HG03045 (cell line): ENCODE measurements around the gene ELMOD1.

Source experiments
- ATAC-seq: cut with Tn5 transposase; IDR thresholded peaks from one replicate; pipeline ENCODE4 v1.9.1; 2021; ENCODE audit warnings: mild to moderate bottlenecking, moderate library complexity; ENCODE audit not compliant: unreplicated experiment

Gene ELMOD1

GRCh38 chr11:107631931-107632330, 41.0 kb downstream of the ELMOD1 start:
- no peak for ATAC-seq

DNA sequence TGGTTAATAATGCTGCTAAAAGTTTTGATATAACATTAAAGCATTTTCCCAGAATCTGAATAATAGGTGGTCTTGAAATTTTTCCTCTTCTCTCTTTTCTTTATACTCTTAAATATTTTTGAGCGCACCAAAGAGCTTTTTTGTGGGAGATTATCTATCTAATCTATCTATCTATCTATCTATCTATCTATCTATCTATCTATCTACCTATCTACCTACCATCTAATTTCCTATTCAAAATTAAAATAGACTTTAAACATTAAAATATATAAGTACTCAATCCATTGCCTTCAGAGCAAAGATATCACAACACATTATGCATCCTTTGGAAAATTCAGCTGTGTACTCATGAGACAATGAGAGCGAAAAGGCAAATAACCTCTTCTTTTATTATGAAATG, 55.8 kb downstream of the ELMOD1 start:
- ATAC-seq: no peak

DNA sequence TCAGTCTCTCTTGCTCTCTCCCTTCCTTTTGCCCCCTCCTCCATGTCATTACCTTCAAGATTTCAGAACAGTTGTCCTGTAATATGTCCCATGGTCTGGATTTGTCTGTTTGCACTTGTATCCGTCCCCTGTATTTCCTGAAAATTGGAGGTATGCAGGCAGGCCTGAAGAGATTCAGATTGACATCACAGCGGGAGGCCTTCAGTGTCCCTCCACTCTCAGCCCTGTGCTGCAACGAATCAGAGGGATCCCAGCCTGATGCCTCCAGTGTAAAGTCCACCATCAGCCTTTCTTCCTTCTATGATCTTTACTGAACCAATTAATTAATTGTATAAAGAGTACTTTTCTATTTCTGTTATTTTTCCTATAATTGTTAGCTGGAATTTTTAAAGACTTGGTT, 57.3 kb downstream of the ELMOD1 start:
- no peak for ATAC-seq

DNA sequence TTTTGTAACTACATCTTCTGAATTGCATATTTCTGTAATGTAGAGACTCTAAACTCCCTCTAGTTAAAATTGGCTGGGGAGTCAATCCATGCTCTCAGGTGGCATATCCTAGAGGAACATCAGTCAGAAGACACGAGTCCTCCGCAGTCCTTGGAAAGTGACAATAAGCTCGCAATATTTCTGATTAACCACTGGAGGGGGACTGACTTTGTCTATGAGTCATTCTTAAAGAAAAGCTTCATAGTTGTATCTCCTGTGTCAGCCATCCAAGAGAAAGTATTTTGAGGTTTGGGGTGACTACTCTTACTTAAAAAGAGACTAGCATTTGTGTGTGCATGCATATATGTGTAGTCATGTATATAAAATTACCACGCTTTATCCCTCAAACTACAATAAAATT, 60.7 kb downstream of the ELMOD1 start:
- no peak for ATAC-seq

DNA sequence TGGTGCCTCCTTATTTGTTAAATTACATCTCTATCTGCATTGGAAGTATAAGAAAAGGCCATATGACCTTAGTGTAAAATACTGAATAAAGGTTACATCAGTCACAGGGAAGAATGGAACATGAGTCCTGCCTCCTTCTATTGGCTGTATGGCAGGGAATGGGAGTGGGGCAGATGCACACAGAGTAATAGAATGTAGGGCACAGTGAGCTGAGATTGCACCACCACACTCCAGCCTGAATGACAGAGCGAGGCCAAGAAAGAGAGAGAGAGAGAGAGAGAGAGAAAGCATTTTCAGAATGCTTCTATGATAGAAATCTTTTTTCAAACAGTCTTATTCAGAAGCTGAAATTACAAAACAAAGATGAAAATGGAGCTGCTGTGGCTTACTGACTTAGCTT, 62.1 kb downstream of the ELMOD1 start:
- ATAC-seq: no peak

- no peak for ATAC-seq
Measured at GRCh38 chr11:107655602-107656001, 64.7 kb downstream of the ELMOD1 start.

DNA sequence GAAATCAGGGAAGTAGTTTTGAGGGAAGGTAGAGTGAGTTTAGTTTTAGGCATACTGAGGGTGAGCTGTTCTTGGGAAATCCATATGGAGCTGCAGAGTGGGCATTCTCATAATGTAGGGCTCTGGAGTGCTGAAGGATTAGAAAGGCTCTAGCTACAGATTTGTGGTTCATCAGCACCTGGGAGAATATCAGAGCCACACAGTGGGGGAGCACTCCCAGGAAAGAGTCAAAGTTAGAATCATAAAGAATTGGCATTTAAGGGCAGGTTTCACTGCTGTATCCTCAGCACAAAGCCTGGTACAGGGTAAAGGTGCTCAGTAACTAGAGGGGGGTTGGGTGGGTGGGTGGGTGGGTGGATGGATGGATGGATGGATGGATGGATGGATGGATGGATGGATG, 68.4 kb downstream of the ELMOD1 start:
- no peak for ATAC-seq

GRCh38 chr11:107660066-107660465, 69.1 kb downstream of the ELMOD1 start:
- no peak for ATAC-seq

DNA sequence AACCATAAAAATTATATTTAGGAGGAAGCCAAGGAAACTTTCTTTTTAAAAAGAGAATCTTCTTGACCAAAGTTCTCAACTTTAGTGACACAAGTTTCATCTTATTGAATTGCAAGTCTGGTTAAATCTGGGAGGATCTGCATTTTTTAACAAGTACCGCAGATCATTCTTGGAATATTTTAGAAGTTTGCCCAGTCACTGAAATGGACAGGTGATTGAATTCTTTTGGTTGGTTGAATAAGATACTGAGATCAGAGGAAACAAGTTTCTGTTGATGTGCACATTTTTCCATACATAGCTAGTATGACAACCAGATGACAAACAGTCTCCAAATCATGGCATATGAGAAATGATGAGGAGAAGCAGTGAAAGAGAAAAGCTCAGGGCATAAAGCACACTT, 70.7 kb downstream of the ELMOD1 start:
- ATAC-seq: no peak

DNA sequence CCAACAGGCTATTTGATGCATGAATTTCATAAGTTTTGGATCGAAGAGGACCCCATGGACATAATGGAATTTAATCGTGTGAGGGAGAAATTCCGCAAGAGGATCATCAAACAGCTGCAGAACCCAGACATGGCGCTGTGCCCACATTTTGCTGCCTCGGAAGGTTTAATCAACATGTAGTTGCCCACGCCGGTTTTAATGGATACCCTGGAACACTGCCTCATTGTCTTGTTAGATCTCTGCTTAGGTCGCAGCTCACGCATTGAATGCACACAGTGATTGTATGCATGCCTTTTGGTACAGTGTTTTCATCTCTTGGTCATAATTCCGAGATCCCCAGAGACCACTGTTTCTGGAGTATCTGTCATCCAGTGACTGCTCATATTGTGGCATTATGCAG, 74.1 kb downstream of the ELMOD1 start:
- no peak for ATAC-seq

DNA sequence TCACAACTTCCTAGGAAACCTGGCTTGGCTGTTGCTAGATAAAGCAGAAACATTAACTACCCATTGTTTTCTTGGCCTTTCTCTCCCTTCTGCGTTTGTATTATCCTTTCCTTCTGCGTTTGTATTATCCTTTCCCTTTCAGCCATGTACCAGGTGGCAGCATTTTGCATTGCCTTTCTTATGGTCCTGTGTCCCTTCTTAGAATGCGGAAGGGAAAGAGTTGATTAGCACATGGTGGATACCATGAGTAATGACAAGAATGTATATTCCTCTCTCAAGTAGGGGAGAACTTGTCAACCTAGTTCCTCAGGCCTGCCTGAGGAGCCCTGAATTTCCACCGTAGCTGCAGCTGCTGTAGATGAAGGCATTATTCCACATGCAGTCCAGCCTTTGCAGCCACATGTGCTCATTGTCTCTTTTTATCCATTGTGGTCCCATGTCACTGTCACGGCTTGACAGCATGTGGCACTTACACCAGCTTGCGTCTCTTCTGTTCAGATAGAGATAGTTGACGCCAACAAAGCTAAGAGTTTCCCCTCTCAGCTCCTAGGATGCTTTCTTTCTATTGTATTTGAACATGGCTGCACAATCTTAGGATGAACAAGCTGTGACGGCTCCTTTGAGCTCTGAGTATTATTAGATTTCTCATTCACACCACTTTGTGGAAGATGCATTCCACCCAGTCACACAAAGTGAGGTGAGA, 76.1 kb downstream of the ELMOD1 start:
- ATAC-seq: no peak

DNA sequence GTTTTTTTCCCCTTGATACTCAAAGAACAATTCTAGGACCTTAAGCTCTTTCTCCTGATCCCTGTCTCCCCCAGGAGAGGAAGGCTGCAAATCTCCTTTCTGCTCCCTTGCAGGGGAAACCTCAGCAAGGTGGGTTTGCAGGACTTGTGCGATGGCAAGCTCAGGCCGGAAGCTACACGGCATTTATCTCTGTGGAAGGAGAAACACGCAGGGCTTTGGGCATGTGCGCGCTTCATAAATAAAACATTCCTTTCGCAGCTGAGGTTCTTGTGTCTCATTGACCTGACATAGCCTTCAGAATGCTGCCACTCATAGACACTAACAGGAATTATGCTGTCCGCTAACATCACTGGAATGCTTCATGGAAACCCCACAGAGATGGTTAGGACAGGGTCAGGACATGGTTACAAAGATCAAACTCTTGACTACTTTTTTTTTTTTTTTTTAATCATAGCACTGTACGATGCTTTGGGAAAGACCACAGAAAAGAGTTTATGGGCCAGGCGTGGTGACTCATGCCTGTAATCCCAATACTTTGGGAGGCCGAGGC, 78.3 kb downstream of the ELMOD1 start:
- ATAC-seq: no peak

- ATAC-seq: no peak
Measured at GRCh38 chr11:107669893-107670601, 79.1 kb downstream of the ELMOD1 start.

DNA sequence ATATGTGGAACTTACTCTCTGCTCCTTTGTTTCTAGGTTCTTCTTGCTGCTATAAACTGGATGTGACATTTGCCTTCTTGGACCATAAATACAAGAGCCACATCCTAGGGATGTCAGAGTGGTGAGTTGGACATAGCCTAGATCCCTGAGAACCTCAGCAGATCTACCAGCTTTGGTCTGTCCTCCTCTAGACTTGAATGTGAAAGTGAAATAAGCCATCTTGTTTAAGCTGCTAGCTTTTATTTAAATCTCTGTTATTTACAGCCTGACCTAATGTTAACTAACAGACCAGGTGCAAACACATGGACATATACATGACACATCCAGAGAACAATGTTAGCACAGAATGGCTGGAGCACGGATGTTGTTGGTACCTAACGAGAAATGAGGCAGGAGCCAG, 85.0 kb downstream of the ELMOD1 start:
- ATAC-seq: no peak

GRCh38 chr11:107676336-107677057, 85.5 kb downstream of the ELMOD1 start:
- ATAC-seq: no peak

GRCh38 chr11:107677924-107678631, 87.1 kb downstream of the ELMOD1 start:
- no peak for ATAC-seq

DNA sequence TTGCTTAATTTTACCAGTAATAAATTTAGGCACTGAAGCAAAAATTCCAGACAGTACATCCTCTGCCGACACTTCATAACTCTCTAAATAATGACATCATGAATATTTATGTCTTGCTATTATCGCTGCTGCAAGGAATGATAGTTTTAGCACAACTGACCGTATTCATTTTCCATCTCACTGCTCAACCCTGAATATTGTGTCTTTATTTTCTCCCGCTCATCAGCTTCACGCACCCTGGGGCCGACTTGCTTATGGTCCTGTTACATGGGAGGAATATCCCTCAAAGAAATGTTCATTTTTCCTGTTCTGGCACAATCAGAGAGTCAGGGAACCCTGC, 87.7 kb downstream of the ELMOD1 start:
- ATAC-seq: no peak

GRCh38 chr11:107679255-107680024, 88.5 kb downstream of the ELMOD1 start:
- ATAC-seq: no peak

- no peak for ATAC-seq
Measured at GRCh38 chr11:107682171-107682570, 91.2 kb downstream of the ELMOD1 start.

DNA sequence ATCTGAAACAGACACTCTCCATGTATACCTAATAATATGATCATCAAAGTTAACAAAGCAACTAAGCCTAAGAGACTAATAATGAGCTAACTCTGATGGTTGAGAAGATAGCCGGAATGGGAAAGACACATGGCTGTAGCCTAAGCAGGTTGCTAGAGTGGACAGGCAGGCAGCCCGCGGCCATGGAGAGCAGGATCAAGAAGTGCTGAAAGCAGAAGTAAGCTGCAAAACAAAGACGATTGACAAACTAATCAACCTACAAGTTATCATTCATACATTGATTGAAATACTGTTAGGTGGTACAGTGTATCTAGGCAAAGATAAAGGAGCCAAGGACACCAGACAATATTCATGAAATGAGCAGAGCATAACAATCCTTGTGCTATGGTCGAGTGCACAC, 91.6 kb downstream of the ELMOD1 start:
- ATAC-seq: no peak

DNA sequence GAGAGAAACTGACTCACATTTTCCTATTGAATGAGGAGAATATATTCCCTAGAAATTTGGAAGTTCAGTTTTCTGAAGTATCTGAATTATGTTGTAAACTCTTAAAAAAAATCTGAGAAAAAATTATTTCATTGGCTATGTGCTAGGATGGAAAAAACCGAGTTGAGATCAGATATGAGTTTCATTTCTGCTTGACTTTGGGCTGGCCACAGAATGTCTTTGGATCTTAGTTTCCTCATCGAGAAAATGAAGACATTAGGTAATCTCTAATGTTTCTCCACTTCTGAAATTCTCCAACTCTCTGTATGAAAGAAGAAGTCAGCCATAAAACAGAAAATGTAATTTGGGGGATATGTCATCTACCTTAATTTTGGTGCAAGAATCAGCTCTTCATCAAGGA, 92.1 kb downstream of the ELMOD1 start:
- ATAC-seq: no peak
